ENCODE data around the gene OR52D1.
A peak's percentile ranks its signal among the peaks of the same experiment; 100 is the strongest.

Gene OR52D1
- 0 reads per million in 9 experiments for total RNA-seq

DNA sequence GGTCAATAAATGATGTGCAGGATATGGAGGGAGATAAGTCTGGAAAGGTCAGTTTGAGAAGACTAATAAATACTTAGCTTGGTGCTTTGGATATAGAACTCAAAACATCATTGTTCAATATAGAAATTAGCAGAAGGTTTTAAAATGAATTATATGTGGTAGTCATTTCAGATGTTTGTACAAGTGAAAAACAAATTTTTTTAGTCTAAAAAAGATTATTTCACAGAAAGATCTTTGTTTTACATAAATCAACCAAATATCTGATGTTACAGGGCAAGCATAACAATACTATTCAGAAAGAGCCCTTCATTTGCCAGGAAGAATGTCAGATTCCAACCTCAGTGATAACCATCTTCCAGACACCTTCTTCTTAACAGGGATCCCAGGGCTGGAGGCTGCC is at the start of gene OR52D1:
TSS of gene OR52D1 (plus strand) at position 301 of the 400 bp plus-strand sequence. CDS start at position 323, 22 bp downstream.
- Mint-ChIP-seq H3K36me3 (ENCODE audit: insufficient read depth) (peaks cover 2% of the 10 kb centered on the region), H3K9me3 (no peaks in the 10 kb centered on the region), H3K4me3 (no peak within 1 kb of the TSS), H3K4me1 (ENCODE audit: low read depth in 2 of 2) (no peaks in the 10 kb centered on the region), H3K27ac (no peak within 1 kb of the TSS), H3K27me3 (peaks cover 11 to 23% of the 10 kb centered on the region in 2 donors)
- no peak for ATAC-seq (replicated peaks)
- DNase-seq, result no peak

DNA sequence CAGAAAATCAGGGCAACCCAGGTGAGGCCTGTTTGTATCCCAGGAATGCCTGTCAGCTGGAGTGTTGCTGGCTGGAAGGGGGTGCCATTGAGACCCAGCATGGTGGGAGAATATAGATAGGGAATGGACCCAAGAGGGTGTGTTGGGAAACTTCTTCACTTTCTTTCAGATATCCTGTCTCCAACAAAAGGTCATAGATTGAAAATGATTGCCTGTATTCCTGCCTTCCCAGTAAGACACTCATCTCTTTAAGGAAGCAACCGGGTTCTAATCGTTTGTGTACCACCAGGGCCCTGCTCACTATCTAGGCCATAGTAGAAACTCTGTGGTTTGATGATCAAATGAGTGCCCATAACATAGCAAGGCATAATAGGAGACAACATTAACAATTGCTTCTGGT is 47.1 kb upstream of the OR52D1 start, which contains the start of gene OR51I1:
TSS of gene OR51I1 (minus strand) at position 101 of the 400 bp plus-strand sequence. CDS start at position 101, 0 bp downstream.
- H3K9me3 Mint-ChIP-seq, result no peaks in the 10 kb centered on the region
- no peaks in the 10 kb centered on the region for H3K36me3 Mint-ChIP-seq (ENCODE audit: insufficient read depth)
- no peaks in the 10 kb centered on the region for H3K4me1 Mint-ChIP-seq (ENCODE audit: low read depth in 2 of 2)
- H3K27me3 Mint-ChIP-seq, result peaks cover 15 to 25% of the 10 kb centered on the region in 2 donors
- DNase-seq (no peak), ATAC-seq (replicated peaks) (no peak)
- H3K4me3 Mint-ChIP-seq, result no peak within 1 kb of the TSS
- H3K27ac Mint-ChIP-seq, result no peak within 1 kb of the TSS

DNA sequence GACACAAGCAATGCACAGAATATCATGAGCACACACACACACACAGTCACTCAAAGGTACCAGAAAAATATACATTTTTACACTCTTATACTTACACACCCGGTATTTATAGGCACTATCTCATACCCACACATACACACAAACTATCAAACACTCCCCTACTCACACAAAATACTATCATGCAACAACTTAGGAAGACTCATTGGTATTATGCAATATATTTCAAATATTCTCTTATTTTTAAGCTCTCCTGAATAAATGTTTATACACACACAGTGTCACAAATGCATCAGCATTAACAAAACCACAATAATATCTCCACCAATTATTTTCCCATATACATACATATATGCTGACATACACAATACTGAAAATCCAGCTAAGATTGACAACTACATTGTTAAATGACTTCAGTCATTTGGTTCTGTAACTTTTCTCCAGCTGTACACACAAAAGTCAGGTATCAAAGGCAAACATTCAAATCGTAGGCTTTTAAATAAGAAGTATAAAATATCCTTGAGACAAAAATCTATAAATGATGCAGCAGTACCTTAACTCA is 44.6 kb upstream of the OR52D1 start:
- Mint-ChIP-seq H3K27me3 (peaks cover 25 to 36% of the 10 kb centered on the region in 2 donors), H3K27ac (no peak overlapping the region), H3K9me3 (no peaks in the 10 kb centered on the region), H3K4me1 (ENCODE audit: low read depth in 2 of 2) (no peaks in the 10 kb centered on the region), H3K4me3 (no peak overlapping the region), H3K36me3 (ENCODE audit: insufficient read depth) (no peaks in the 10 kb centered on the region)
- ATAC-seq (replicated peaks) (no peak), DNase-seq (no peak)

DNA sequence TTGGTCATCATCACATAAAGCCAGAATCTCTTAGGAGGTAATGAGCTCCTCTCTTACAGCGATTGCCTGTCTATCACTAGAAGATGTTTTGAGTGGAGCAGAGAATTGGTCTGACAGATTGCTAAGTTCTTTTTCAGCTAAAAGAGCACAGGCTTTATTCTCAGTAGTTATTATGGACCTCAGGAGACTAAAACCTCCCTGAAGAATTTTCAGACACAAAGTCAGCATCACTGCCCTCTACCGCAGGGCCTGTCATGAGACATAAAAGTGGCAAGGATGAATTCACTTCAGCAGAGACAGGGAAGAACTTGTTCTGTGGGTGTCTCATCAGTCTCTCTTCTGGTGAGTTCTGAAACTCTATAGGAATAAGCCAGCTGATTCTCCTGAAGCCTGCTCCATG is 39.5 kb upstream of the OR52D1 start, which contains the start of gene OR51I2:
TSS of gene OR51I2 (plus strand) at position 301 of the 400 bp plus-strand sequence. CDS start 4,166 bp downstream, outside the sequence.
- H3K36me3 Mint-ChIP-seq (ENCODE audit: insufficient read depth), result no peaks in the 10 kb centered on the region
- peaks cover 19 to 23% of the 10 kb centered on the region in 2 donors for H3K27me3 Mint-ChIP-seq
- no peak for ATAC-seq (replicated peaks)
- no peaks in the 10 kb centered on the region for H3K9me3 Mint-ChIP-seq
- H3K4me1 Mint-ChIP-seq (ENCODE audit: low read depth in 2 of 2), result no peaks in the 10 kb centered on the region
- no peak within 1 kb of the TSS for H3K27ac Mint-ChIP-seq
- H3K4me3 Mint-ChIP-seq, result no peak within 1 kb of the TSS
- no peak for DNase-seq

DNA sequence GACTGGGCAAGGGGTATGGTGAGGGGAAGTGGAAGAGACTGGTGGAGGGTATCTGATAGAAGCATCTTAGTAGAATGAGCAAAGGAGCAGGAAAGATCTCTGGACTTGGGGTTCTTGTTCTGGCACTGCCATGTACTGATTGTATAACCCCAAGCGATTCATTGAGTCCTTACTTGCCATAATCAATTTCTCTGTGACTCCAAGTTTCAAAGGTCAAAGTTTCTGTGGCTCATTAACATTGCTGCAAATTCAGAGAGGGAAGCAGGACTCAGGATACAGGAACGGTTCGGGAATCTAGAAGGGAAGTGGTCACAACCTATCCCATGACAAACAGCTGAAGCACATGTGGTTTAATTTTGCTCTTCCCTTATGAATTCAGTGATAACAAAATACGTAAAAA is 39.1 kb upstream of the OR52D1 start:
- no peaks in the 10 kb centered on the region for H3K36me3 Mint-ChIP-seq (ENCODE audit: insufficient read depth)
- no peaks in the 10 kb centered on the region for H3K9me3 Mint-ChIP-seq
- ATAC-seq (replicated peaks) (no peak), DNase-seq (no peak)
- H3K4me3 Mint-ChIP-seq, result no peak overlapping the region
- H3K4me1 Mint-ChIP-seq (ENCODE audit: low read depth in 2 of 2), result no peaks in the 10 kb centered on the region
- H3K27ac Mint-ChIP-seq, result no peak overlapping the region
- peaks cover 19 to 20% of the 10 kb centered on the region in 2 donors for H3K27me3 Mint-ChIP-seq

GRCh38 chr11:5460983-5461621 is 27.4 kb upstream of the OR52D1 start:
- Mint-ChIP-seq H3K9me3 (no peaks in the 10 kb centered on the region), H3K27ac (no peak overlapping the region), H3K36me3 (ENCODE audit: insufficient read depth) (no peaks in the 10 kb centered on the region), H3K4me3 (no peak overlapping the region), H3K27me3 (peaks cover 18 to 29% of the 10 kb centered on the region in 2 donors), H3K4me1 (ENCODE audit: low read depth in 2 of 2) (peaks cover 0 to 5% of the 10 kb centered on the region in 2 donors)
- no peak for DNase-seq
- ATAC-seq (replicated peaks), result no peak

DNA sequence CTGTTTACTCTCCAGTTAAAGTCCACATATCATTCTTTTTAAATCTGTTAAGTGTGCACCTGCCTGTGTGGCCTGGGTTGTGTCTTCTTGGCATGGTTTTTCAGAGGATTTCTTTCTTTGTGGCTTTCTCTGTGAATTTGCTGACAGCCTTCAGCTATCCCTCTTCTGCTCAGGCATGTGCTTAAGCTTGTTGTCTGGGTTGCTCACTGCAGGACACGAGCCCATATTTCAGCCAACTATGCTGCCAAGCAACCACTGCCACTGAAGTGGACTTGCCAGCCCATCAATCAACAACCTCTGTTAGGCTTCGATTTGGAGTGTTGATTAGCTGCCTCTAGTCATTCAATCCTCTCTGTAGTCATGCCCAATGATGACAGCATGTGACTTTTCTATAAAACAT is 21.0 kb upstream of the OR52D1 start:
- Mint-ChIP-seq H3K4me1 (ENCODE audit: low read depth in 2 of 2) (no peaks in the 10 kb centered on the region), H3K27me3 (peaks cover 21 to 32% of the 10 kb centered on the region in 2 donors), H3K9me3 (no peaks in the 10 kb centered on the region), H3K36me3 (ENCODE audit: insufficient read depth) (no peaks in the 10 kb centered on the region), H3K4me3 (no peak overlapping the region), H3K27ac (no peak overlapping the region)
- ATAC-seq (replicated peaks) (no peak), DNase-seq (no peak)

DNA sequence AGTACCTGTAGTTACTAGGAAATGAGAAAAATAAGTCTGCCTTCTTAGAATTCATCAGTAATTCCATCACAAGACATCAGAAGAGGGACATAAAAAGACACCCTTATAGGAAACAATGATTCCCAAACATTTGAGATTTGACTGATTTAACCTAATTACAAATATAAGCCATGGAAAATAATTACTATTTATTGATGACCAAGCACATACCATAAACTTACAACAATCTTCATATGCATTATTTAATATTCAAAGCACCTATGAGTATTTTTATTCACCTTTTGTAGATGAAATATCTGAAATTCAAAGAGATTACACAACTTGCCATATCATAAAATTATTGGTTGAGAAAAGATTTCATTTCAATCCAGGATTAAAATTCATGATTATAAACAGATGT is 14.6 kb upstream of the OR52D1 start:
- H3K27ac Mint-ChIP-seq, result no peak overlapping the region
- ATAC-seq (replicated peaks) (no peak), DNase-seq (no peak)
- no peaks in the 10 kb centered on the region for H3K9me3 Mint-ChIP-seq
- H3K4me1 Mint-ChIP-seq (ENCODE audit: low read depth in 2 of 2), result no peaks in the 10 kb centered on the region
- no peak overlapping the region for H3K4me3 Mint-ChIP-seq
- peaks cover 37 to 58% of the 10 kb centered on the region in 2 donors for H3K27me3 Mint-ChIP-seq
- H3K36me3 Mint-ChIP-seq (ENCODE audit: insufficient read depth), result no peaks in the 10 kb centered on the region

DNA sequence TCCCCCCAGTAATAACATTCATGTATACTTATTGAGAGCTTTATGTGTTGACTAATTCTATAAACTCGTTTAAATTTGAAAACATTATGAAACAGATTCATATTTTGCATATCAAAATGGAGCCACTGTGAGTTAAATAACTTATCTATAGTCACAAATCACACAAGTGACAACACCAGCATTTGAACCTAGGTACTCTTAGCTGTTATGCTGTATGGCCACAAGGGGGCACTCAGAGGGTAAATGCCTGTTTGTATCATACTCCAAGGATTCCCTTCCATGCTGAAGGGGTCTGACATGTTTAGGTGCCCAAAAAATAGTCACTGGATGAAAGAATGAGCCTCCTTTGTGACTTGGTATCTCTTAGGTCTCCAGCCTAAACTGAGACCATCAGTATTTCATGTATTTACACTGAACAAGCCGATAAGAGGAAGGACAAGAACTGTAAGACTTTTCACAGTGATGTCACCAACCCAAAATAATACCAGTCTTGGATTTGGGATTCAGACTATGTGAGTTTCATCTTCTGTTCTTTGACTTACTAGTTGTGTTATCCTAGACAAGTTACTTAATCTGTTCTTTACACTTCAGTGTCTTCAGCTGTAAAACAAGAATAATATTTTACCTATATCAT is 12.2 kb upstream of the OR52D1 start:
- Mint-ChIP-seq H3K4me1 (ENCODE audit: low read depth in 2 of 2) (no peaks in the 10 kb centered on the region), H3K4me3 (no peak overlapping the region), H3K36me3 (ENCODE audit: insufficient read depth) (no peaks in the 10 kb centered on the region), H3K27ac (no peak overlapping the region), H3K27me3 (peaks cover 28 to 43% of the 10 kb centered on the region in 2 donors), H3K9me3 (no peaks in the 10 kb centered on the region)
- DNase-seq, result peak; percentile 6 to 24 (median 11)
- peak; percentile 42 for ATAC-seq (replicated peaks)

GRCh38 chr11:5486003-5486402 is 2.5 kb upstream of the OR52D1 start:
- no peak overlapping the region for H3K4me3 Mint-ChIP-seq
- no peaks in the 10 kb centered on the region for H3K9me3 Mint-ChIP-seq
- no peaks in the 10 kb centered on the region for H3K4me1 Mint-ChIP-seq (ENCODE audit: low read depth in 2 of 2)
- peaks cover 7 to 16% of the 10 kb centered on the region in 2 donors for H3K27me3 Mint-ChIP-seq
- DNase-seq (no peak), ATAC-seq (replicated peaks) (no peak)
- no peaks in the 10 kb centered on the region for H3K36me3 Mint-ChIP-seq (ENCODE audit: insufficient read depth)
- no peak overlapping the region for H3K27ac Mint-ChIP-seq

DNA sequence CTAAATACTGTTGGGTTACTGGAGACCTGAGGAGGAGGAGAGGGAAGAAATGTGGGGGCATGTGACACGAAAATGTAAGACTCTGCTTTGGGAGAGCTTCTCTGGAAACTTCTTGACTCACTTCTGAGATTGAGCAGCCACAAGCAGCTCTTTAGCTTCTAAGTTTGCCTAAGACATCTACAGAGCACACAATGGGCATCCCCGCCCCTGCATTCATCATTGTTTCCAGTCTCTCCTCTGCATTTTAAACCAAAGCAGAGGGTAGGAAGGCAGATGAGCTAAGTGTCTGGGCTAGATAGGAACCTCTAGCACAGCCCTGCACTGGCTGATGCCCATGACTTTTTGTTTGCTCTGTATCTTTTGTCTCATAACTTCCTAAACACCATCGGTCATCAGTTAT is 2.1 kb upstream of the OR52D1 start:
- no peak overlapping the region for H3K27ac Mint-ChIP-seq
- H3K9me3 Mint-ChIP-seq, result no peaks in the 10 kb centered on the region
- H3K4me1 Mint-ChIP-seq (ENCODE audit: low read depth in 2 of 2), result no peaks in the 10 kb centered on the region
- no peak overlapping the region for H3K4me3 Mint-ChIP-seq
- peaks cover 11 to 20% of the 10 kb centered on the region in 2 donors for H3K27me3 Mint-ChIP-seq
- DNase-seq, result no peak
- ATAC-seq (replicated peaks), result no peak
- peaks cover 2% of the 10 kb centered on the region for H3K36me3 Mint-ChIP-seq (ENCODE audit: insufficient read depth)

DNA sequence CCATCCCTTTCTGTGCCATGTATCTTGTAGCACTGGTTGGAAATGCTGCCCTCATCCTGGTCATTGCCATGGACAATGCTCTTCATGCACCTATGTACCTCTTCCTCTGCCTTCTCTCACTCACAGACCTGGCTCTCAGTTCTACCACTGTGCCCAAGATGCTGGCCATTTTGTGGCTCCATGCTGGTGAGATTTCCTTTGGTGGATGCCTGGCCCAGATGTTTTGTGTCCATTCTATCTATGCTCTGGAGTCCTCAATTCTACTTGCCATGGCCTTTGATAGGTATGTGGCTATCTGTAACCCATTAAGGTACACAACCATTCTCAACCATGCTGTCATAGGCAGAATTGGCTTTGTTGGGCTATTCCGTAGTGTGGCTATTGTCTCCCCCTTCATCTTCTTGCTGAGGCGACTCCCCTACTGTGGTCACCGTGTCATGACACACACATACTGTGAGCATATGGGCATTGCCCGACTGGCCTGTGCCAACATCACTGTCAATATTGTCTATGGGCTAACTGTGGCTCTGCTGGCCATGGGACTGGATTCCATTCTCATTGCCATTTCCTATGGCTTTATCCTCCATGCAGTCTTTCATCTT is 414 bp downstream of the OR52D1 start:
- DNase-seq (no peak), ATAC-seq (replicated peaks) (no peak)
- H3K9me3 Mint-ChIP-seq, result no peaks in the 10 kb centered on the region
- peaks cover 2% of the 10 kb centered on the region for H3K36me3 Mint-ChIP-seq (ENCODE audit: insufficient read depth)
- H3K27ac Mint-ChIP-seq, result no peak overlapping the region
- no peak overlapping the region for H3K4me3 Mint-ChIP-seq
- no peaks in the 10 kb centered on the region for H3K4me1 Mint-ChIP-seq (ENCODE audit: low read depth in 2 of 2)
- H3K27me3 Mint-ChIP-seq, result peaks cover 11 to 23% of the 10 kb centered on the region in 2 donors

GRCh38 chr11:5489576-5490357 is 1.3 kb downstream of the OR52D1 start:
- Mint-ChIP-seq H3K27me3 (peaks cover 11 to 23% of the 10 kb centered on the region in 2 donors), H3K36me3 (ENCODE audit: insufficient read depth) (peaks cover 2% of the 10 kb centered on the region), H3K27ac (no peak overlapping the region), H3K4me1 (ENCODE audit: low read depth in 2 of 2) (no peaks in the 10 kb centered on the region), H3K9me3 (no peaks in the 10 kb centered on the region), H3K4me3 (no peak overlapping the region)
- no peak for ATAC-seq (replicated peaks)
- no peak for DNase-seq

All from effector memory CD8-positive, alpha-beta T cell (primary cell).